DMS 273 treated with DMSO at 0.1 percent for 48 hours (cell line): Measurements from ENCODE around the gene OR2C3.
"Not testable (repeated sequence)": the region's sequence is repeated elsewhere in the genome, so short reads cannot be mapped to it uniquely, and the experiment has no call there.

Experiments used
- DNase-seq: peaks from one replicate; lab custom pipeline; 2025; lab: John Stamatoyannopoulos, UW

The OR2C3 gene

DNA sequence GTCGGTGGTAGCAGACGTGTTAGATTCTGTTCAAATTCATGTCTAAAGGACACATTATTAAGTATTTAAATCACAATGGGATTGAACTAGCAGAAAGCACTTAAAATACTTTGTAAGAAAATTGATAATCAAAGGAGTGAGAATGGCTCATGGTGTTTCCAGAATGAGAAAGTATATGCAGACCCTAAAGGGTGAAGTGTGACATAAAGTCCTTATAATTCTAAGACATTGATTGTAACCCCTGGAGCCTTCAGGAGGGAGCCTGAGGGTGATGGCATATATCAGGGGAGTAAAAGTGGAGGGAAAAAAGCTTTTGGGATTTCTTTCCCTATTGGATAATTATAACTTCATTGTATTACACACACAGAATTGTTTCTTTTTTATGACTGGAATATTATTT lies at the start of gene OR2C3:
Gene OR2C3, minus strand, starts transcription at position 101 of the 400 bp plus-strand sequence. CDS start 3,929 bp downstream, outside the sequence.
- no peak for DNase-seq

GRCh38 chr1:247578946-247579460 lies 42.8 kb upstream of the OR2C3 start:
- no peak for DNase-seq

- no peak for DNase-seq
Measured at GRCh38 chr1:247576514-247576913, 40.3 kb upstream of the OR2C3 start.

GRCh38 chr1:247574664-247575063 lies 38.4 kb upstream of the OR2C3 start:
- no peak for DNase-seq

GRCh38 chr1:247574236-247574635 lies 38.0 kb upstream of the OR2C3 start:
- no peak for DNase-seq

DNA sequence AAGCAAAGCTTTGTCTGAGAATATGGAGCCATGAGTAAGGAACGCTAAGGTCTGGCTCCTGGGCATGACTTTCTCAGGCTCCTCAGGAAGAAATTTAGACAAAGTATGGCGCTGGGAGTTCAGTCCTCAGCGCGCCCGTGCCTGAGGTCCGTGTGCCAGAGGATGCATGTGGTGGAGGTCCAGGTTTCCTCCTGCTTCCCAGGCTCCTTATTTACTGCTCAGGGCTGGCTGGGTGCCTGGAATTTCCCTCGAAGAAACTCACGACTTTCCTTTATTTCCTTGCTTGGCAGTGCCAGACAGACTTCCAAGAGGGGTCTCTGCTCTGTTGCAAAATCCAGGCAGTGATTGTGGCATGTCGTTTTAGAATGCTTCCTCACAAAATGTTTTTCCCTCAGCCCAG lies 26.0 kb upstream of the OR2C3 start:
- DNase-seq, result no peak

DNA sequence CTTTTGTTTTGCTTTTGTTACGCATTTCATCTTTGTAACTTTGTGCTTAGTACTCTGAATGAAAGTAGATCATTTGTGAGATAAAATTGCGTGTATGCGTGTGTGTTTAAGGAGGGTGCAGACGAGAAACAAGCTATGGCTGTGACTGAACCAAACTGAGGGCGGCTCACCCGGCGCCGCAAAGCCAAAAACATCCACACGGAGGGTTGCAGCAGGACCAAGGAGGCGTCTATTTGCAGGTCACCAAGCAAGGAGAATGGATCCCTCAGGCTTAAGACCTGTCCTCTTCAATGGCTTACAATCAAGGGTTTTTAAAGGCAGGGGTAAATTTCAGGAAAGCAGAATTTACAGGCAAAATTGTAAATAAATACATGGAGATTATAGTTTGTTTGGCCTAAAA lies 25.5 kb upstream of the OR2C3 start:
- no peak for DNase-seq

- no peak for DNase-seq
Measured at GRCh38 chr1:247557926-247558674, 21.9 kb upstream of the OR2C3 start.

- no peak for DNase-seq
Measured at GRCh38 chr1:247552231-247552630, 16.0 kb upstream of the OR2C3 start.

DNA sequence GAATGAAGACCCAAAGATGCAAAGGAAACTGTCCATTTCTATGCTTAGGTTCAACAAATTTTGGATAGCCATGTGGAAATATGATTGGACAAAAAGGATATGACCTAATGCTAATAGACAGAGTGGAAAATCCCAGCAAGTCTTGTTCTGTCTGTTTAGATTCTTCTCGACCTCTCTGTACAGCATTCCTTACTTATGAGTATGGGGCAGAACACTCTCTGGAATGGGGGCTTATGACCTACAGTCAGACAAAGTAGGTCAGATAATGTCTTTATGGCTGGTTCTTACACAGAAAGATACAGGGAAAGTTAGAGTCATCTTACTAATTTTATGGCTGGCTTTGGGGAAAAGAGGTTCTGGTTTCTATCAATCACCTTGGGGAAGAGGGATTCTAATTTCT lies 15.5 kb upstream of the OR2C3 start:
- no peak for DNase-seq

- DNase-seq, result no peak
Measured at GRCh38 chr1:247548769-247549182, 12.5 kb upstream of the OR2C3 start, which contains the start of gene GCSAML. GCSAML (plus strand) TSS chr1:247549134; CDS start chr1:247549192, 58 bp downstream.

GRCh38 chr1:247548092-247548491 lies 11.9 kb upstream of the OR2C3 start:
- no peak for DNase-seq

- DNase-seq, result no peak
Measured at GRCh38 chr1:247542811-247543210, 6.6 kb upstream of the OR2C3 start.

- DNase-seq, result no peak
Measured at GRCh38 chr1:247540581-247540980, 4.3 kb upstream of the OR2C3 start.

- no peak for DNase-seq
Measured at GRCh38 chr1:247539215-247539614, 3.0 kb upstream of the OR2C3 start.

GRCh38 chr1:247538561-247538960 lies 2.3 kb upstream of the OR2C3 start:
- DNase-seq, result no peak

- DNase-seq, result no peak
Measured at GRCh38 chr1:247535402-247535801, 838 bp downstream of the OR2C3 start.

- no peak for DNase-seq
Measured at GRCh38 chr1:247531937-247532336, 4.3 kb downstream of the OR2C3 start.

DNA sequence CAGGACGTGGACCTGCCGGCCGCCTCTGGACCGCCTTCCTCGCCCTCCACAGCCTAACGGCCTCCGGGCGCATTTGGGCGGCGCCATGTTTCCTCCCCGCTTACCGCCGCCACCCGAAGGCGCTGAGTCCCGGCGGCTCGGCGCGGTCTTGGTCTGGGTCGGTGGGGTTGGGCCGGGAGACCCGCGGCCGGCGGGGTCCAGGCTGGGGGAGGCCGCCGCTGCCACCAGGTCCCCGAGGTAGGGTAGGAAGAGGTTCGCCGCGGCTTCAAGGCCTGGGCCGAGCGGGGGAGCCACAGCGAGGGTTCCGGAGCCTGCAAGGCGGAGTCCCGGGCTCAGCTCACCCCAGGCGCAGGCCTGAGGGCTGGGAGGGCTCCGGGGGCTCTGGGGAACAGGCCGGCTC lies 5.5 kb downstream of the OR2C3 start:
- DNase-seq, result no peak

GRCh38 chr1:247529771-247530355 lies 6.4 kb downstream of the OR2C3 start:
- no peak for DNase-seq

- no peak for DNase-seq
Measured at GRCh38 chr1:247528812-247529474, 7.3 kb downstream of the OR2C3 start.

- not testable (repeated sequence) for DNase-seq
Measured at GRCh38 chr1:247521886-247522285, 14.4 kb downstream of the OR2C3 start.

DNA sequence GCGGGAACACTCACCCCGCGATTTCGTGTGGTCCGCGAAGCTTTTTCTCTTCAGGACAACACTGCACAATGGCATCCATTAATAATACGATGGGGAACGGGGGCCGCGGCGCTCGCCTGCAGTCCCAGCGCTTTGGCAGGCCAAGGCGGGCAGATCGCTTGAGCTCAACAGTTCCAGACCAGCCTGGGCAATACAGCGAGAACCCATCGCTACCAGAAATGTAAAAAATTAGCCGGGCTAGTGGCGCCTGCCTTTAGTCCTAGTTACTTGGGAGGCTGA lies 17.7 kb downstream of the OR2C3 start:
- DNase-seq, result no peak
